Aorta (tissue), 5 donors: ENCODE data around the gene NCOA4. TPM values are rescaled to one million over a fixed set of nuclear protein-coding genes. Genes with fewer than 3 reads are reported as not detected.

Experiments
- ATAC-seq: fragments of 200-7000 bp; cut with Tn5 transposase; one replicate; pipeline ENCODE4 v1.9.1; 2022; ENCODE audit warnings: moderate library complexity; ENCODE audit not compliant: low FRiP score
- DNase-seq, 2 donors: peaks; one replicate each; pipeline ENCODE4 v3.0.0-alpha.2; 2020
- H3K27ac ChIP-seq, 2 donors: one replicate each; pipeline ENCODE4 v1.5.1; 2013; ENCODE audit warnings: low read length in 2 of 2, mild to moderate bottlenecking in 2 of 2, moderate library complexity in 2 of 2, control low read depth in 1 of 2, inconsistent platforms in 1 of 2, low read depth in 1 of 2
- H3K27me3 ChIP-seq, 2 donors: one replicate each; pipeline ENCODE4 v1.6.1; 2013; ENCODE audit warnings: control low read depth in 1 of 2, low read length in 1 of 2, mild to moderate bottlenecking in 1 of 2, moderate library complexity in 1 of 2; ENCODE audit not compliant: insufficient read depth in 2 of 2, control insufficient read depth in 1 of 2
- H3K36me3 ChIP-seq, 2 donors: one replicate each; pipeline ENCODE4 v1.6.1; 2013; ENCODE audit warnings: control low read depth in 1 of 2, low read length in 1 of 2, mild to moderate bottlenecking in 1 of 2; ENCODE audit not compliant: insufficient read depth in 2 of 2, control insufficient read depth in 1 of 2
- H3K4me1 ChIP-seq, 2 donors: one replicate each; pipeline ENCODE4 v1.6.1; 2013; ENCODE audit warnings: low read length in 2 of 2, control low read depth in 1 of 2, mild to moderate bottlenecking in 1 of 2, moderate library complexity in 1 of 2; ENCODE audit not compliant: insufficient read depth in 2 of 2, control insufficient read depth in 1 of 2
- H3K4me3 ChIP-seq, 2 donors: one replicate each; pipeline ENCODE4 v1.5.1; 2013; ENCODE audit warnings: low read length in 2 of 2, control low read depth in 1 of 2, mild to moderate bottlenecking in 1 of 2
- H3K9me3 ChIP-seq: one replicate; pipeline ENCODE4 v1.6.1; 2013; ENCODE audit warnings: mild to moderate bottlenecking, low read length; ENCODE audit not compliant: control insufficient read depth
- WGBS, 2 donors: extraction: QIAGEN DNeasy Blood & Tissue Kit; methylation state at CpG; one replicate each; pipeline ENCODE4 v1.1.7; 2013; 5-methylcytosine and 5-hydroxymethylcytosine counted together
- intact Hi-C, 2 donors: fragments of 100-400 bp; cut with DNase I; formaldehyde crosslinking; loops; one replicate each; pipeline versions ENCODE4 v1.14.2 to v1.15.0; 2022
- polyA plus RNA-seq, 2 donors: library from polyadenylated mRNA; stranded (reverse); fragments of 200-250 nt; gene quantifications; one replicate each; pipeline ENCODE4 v1.2.3, GENCODE V29; 2013
- total RNA-seq, 2 donors: library from RNA; stranded (reverse); fragmentation: NEBNext Ultra II Directional; extraction: Animal tissue kit (Norgen Biotek cat#: 25700); gene quantifications; one replicate each; pipeline ENCODE4 v1.2.1, GENCODE V29; 2021
- donor health status: healthy with polysubstance abuse.
- donor health status: Bipolar disorder and iron deficiency.
- donor health status: DM: no; HTN: no; CAD: no.
- donor health status: DM: no; HTN: no; CAD: no.
- donor health status: DM: yes; HTN: yes; CAD: no.

NCOA4 gene
- total and polyA plus RNA-seq, 4 donors: 54.3 to 120 (median 100) TPM

- Histone ChIP-seq H3K4me3 (no peak overlapping the region), H3K9me3 (no peaks in the 10 kb centered on the region), H3K27ac (no peak overlapping the region), H3K4me1 (peaks cover 0 to 5% of the 10 kb centered on the region in 2 donors), H3K36me3 (peaks cover 0 to 6% of the 10 kb centered on the region in 2 donors), H3K27me3 (no peaks in the 10 kb centered on the region)
- ATAC-seq: no peak
- DNase-seq: no peak
- intact Hi-C loops: no loop called here
- WGBS, 2 donors: 49 to 51% methylated on average over 2 of the region's 2 CpGs
Measured at GRCh38 chr10:46018453-46019176, 11.8 kb downstream of the NCOA4 start.

GRCh38 chr10:46017733-46018132 lies 12.7 kb downstream of the NCOA4 start:
- intact Hi-C loops: no loop called here
- H3K4me1 ChIP-seq: peaks cover 0 to 5% of the 10 kb centered on the region in 2 donors
- H3K9me3 ChIP-seq: no peaks in the 10 kb centered on the region
- 88 to 95% methylated on average over 2 of the region's 2 CpGs for WGBS, 2 donors
- H3K4me3 ChIP-seq: no peak overlapping the region
- DNase-seq (no peak), ATAC-seq (no peak)
- H3K27ac ChIP-seq: no peak overlapping the region
- no peaks in the 10 kb centered on the region for H3K27me3 ChIP-seq
- H3K36me3 ChIP-seq: peaks cover 4 to 6% of the 10 kb centered on the region in 2 donors

- 89 to 97% methylated on average over 1 of the region's 1 CpG for WGBS, 2 donors
- Histone ChIP-seq H3K27ac (no peak overlapping the region), H3K9me3 (no peaks in the 10 kb centered on the region), H3K36me3 (peaks cover 4 to 6% of the 10 kb centered on the region in 2 donors), H3K4me3 (no peak overlapping the region), H3K27me3 (no peaks in the 10 kb centered on the region), H3K4me1 (peaks cover 0 to 5% of the 10 kb centered on the region in 2 donors)
- intact Hi-C loops: no loop called here
- DNase-seq (no peak), ATAC-seq (no peak)
Measured at GRCh38 chr10:46016811-46017210, 13.6 kb downstream of the NCOA4 start.

GRCh38 chr10:46016190-46016589 lies 14.2 kb downstream of the NCOA4 start:
- Histone ChIP-seq H3K4me3 (no peak overlapping the region), H3K4me1 (peaks cover 0 to 5% of the 10 kb centered on the region in 2 donors), H3K27ac (no peak overlapping the region), H3K27me3 (no peaks in the 10 kb centered on the region), H3K9me3 (no peaks in the 10 kb centered on the region), H3K36me3 (peaks cover 4 to 6% of the 10 kb centered on the region in 2 donors)
- ATAC-seq: no peak
- WGBS, 2 donors: 92 to 94% methylated on average over 5 of the region's 5 CpGs
- no peak for DNase-seq
- intact Hi-C loops: no loop called here

- intact Hi-C loops: no loop called here
- no peaks in the 10 kb centered on the region for H3K27me3 ChIP-seq
- 89 to 92% methylated on average over 5 of the region's 5 CpGs for WGBS, 2 donors
- H3K4me1 ChIP-seq: peaks cover 0 to under 1% of the 10 kb centered on the region in 2 donors
- no peak overlapping the region for H3K4me3 ChIP-seq
- no peaks in the 10 kb centered on the region for H3K9me3 ChIP-seq
- ATAC-seq (no peak), DNase-seq (no peak)
- no peak overlapping the region for H3K27ac ChIP-seq
- peaks cover 8 to 9% of the 10 kb centered on the region in 2 donors for H3K36me3 ChIP-seq
Measured at GRCh38 chr10:46014683-46015405, 15.6 kb downstream of the NCOA4 start.

GRCh38 chr10:46014206-46014605 lies 16.2 kb downstream of the NCOA4 start:
- intact Hi-C loops: no loop called here
- ATAC-seq (no peak), DNase-seq (no peak)
- Histone ChIP-seq H3K9me3 (no peaks in the 10 kb centered on the region), H3K27ac (no peak overlapping the region), H3K36me3 (peaks cover 8 to 9% of the 10 kb centered on the region in 2 donors), H3K4me3 (no peak overlapping the region), H3K27me3 (no peaks in the 10 kb centered on the region), H3K4me1 (no peaks in the 10 kb centered on the region)
- 96 to 100% methylated on average over 5 of the region's 5 CpGs for WGBS, 2 donors

- peaks cover 8 to 9% of the 10 kb centered on the region in 2 donors for H3K36me3 ChIP-seq
- 83 to 89% methylated on average over 3 of the region's 3 CpGs for WGBS, 2 donors
Measured at GRCh38 chr10:46012746-46013145, 17.7 kb downstream of the NCOA4 start.

GRCh38 chr10:46006219-46006618 lies 24.2 kb downstream of the NCOA4 start:
- DNase-seq (no peak), ATAC-seq (no peak)
- Histone ChIP-seq H3K4me1 (no peaks in the 10 kb centered on the region), H3K27me3 (no peaks in the 10 kb centered on the region), H3K27ac (no peak overlapping the region), H3K36me3 (peaks cover 4 to 5% of the 10 kb centered on the region in 2 donors), H3K4me3 (no peak overlapping the region), H3K9me3 (no peaks in the 10 kb centered on the region)
- intact Hi-C loops: no loop called here
- WGBS, 2 donors: 61 to 68% methylated on average over 3 of the region's 3 CpGs

More at GRCh38 chr10:46012746-46013145, 17.7 kb downstream of the NCOA4 start:
- no peaks in the 10 kb centered on the region for H3K4me1 ChIP-seq
- no peaks in the 10 kb centered on the region for H3K27me3 ChIP-seq
- intact Hi-C loops: no loop called here
- no peaks in the 10 kb centered on the region for H3K9me3 ChIP-seq
- H3K4me3 ChIP-seq: no peak overlapping the region
- DNase-seq: no peak
- no peak for ATAC-seq
- no peak overlapping the region for H3K27ac ChIP-seq

- H3K9me3 ChIP-seq: no peaks in the 10 kb centered on the region
- no peak overlapping the region for H3K27ac ChIP-seq
- 60 to 69% methylated on average over 4 of the region's 4 CpGs for WGBS, 2 donors
Measured at GRCh38 chr10:46005383-46005782, 25.0 kb downstream of the NCOA4 start.

More at GRCh38 chr10:46005383-46005782, 25.0 kb downstream of the NCOA4 start:
- no peaks in the 10 kb centered on the region for H3K4me1 ChIP-seq
- DNase-seq (no peak), ATAC-seq (no peak)
- H3K36me3 ChIP-seq: peaks cover 1 to 4% of the 10 kb centered on the region in 2 donors
- intact Hi-C loops: no loop called here
- H3K4me3 ChIP-seq: no peak overlapping the region
- H3K27me3 ChIP-seq: no peaks in the 10 kb centered on the region
